ENCODE results near the gene DPP4. TPM values are rescaled to one million over a fixed set of nuclear protein-coding genes. Genes with fewer than 3 reads are reported as not detected.

Gene DPP4
- total RNA-seq, 1 experiment from 2014 or later = 2.8 TPM

DNA sequence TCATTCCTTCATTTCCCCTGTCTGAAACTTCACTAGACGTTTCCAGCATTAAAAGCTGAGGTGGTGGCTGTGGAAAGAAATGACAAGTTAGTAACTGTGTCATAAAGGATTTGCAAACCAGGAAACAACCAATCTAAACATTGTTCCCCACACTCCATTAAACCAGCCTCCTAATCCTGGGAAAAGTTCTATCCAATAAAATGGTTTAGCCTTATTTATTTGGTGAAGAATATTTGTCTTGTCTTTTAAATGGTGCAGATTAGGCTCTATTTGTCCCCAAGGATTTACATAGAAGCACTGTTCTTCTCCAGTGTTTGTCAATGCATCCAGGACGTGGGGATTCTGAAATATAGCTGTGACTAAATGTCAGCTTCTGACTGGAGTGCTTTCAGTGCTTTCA is 10.5 kb upstream of the DPP4 start:
- no peak overlapping the region for H3K23ac ChIP-seq (ENCODE audit: insufficient read length, low read depth, low read length)
- H3K4me3 Mint-ChIP-seq = no peak overlapping the region
- no peaks in the 10 kb centered on the region for H4K20me1 ChIP-seq (ENCODE audit: control insufficient read depth, insufficient read depth, insufficient read length)
- no peak overlapping the region for H3T11ph ChIP-seq (ENCODE audit: low read length)
- no peak overlapping the region for H3K4ac ChIP-seq (ENCODE audit: low read depth, low read length)
- H3K79me2 ChIP-seq (ENCODE audit: insufficient read depth, low read length) = no peaks in the 10 kb centered on the region
- H2BK5ac ChIP-seq (ENCODE audit: insufficient read length, low read length) = no peak overlapping the region
- H3K18ac ChIP-seq (ENCODE audit: insufficient read length, low read depth, low read length) = no peak overlapping the region
- no peaks in the 10 kb centered on the region for H3K27me3 ChIP-seq (ENCODE audit: insufficient read depth, low read length)
- H4K8ac ChIP-seq (replicated peaks; ENCODE audit: insufficient read length, low read depth, low read length) = no peak overlapping the region
- no CpG with 5 or more reads among the region's 2 CpGs for WGBS (ENCODE audit: extremely low coverage, insufficient read length, low lambda C conversion rate)
- no peak overlapping the region for H2BK20ac ChIP-seq (ENCODE audit: low read depth, low read length, poor library complexity, severe bottlenecking)
- H3K56ac ChIP-seq (ENCODE audit: insufficient read length, low read depth, low read length) = no peak overlapping the region
- no peaks in the 10 kb centered on the region for H3K27me3 Mint-ChIP-seq (ENCODE audit: low read depth)
- no peak overlapping the region for H2BK12ac ChIP-seq (ENCODE audit: insufficient read length, low read depth, low read length)
- TF ChIP-seq, protein P1, sequence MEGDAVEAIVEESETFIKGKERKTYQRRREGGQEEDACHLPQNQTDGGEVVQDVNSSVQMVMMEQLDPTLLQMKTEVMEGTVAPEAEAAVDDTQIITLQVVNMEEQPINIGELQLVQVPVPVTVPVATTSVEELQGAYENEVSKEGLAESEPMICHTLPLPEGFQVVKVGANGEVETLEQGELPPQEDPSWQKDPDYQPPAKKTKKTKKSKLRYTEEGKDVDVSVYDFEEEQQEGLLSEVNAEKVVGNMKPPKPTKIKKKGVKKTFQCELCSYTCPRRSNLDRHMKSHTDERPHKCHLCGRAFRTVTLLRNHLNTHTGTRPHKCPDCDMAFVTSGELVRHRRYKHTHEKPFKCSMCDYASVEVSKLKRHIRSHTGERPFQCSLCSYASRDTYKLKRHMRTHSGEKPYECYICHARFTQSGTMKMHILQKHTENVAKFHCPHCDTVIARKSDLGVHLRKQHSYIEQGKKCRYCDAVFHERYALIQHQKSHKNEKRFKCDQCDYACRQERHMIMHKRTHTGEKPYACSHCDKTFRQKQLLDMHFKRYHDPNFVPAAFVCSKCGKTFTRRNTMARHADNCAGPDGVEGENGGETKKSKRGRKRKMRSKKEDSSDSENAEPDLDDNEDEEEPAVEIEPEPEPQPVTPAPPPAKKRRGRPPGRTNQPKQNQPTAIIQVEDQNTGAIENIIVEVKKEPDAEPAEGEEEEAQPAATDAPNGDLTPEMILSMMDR (conservative IDR thresholded peaks at IDR 0.05) = no peak
- peaks cover 0 to 9% of the 10 kb centered on the region in 2 experiments for H3K4me1 Mint-ChIP-seq
- H3K36me3 Mint-ChIP-seq (ENCODE audit: insufficient read depth in 1 of 3, low read depth in 3 of 3) = peaks cover 4 to 5% (median 5%) of the 10 kb centered on the region in 3 experiments; a peak in 5 of 7 replicates
- H2BK15ac ChIP-seq (ENCODE audit: low read depth, low read length) = no peak overlapping the region
- no peak overlapping the region for H2AFZ ChIP-seq (ENCODE audit: low read length)
- no peaks in the 10 kb centered on the region for H3K23me2 ChIP-seq (ENCODE audit: insufficient read length, low read depth, low read length, poor library complexity, severe bottlenecking)
- H3K14ac ChIP-seq (ENCODE audit: insufficient read depth, low read length) = no peak overlapping the region
- no peak overlapping the region for H2AK5ac ChIP-seq (ENCODE audit: insufficient read length, low read length)
- H3K4me2 ChIP-seq (ENCODE audit: insufficient read depth, insufficient read length, low read length) = no peak overlapping the region
- H3K27ac Mint-ChIP-seq = no peak overlapping the region
- no peak overlapping the region for H4K5ac ChIP-seq (ENCODE audit: insufficient read length, low read depth, low read length)
- no peak overlapping the region for H3K27ac ChIP-seq (ENCODE audit: insufficient read length, low read depth, low read length)
- DNase-seq = no peak
- no peaks in the 10 kb centered on the region for H3K79me1 ChIP-seq (ENCODE audit: insufficient read depth, low read depth, low read length, poor library complexity, severe bottlenecking)
- no peak overlapping the region for H3K9ac ChIP-seq (ENCODE audit: extremely low read depth, insufficient read length, low read length)
- no peaks in the 10 kb centered on the region for H3K4me1 ChIP-seq (ENCODE audit: insufficient read depth, low read length)
- H3K9me3 ChIP-seq (ENCODE audit: control insufficient read depth, low read depth, low read length) = no peaks in the 10 kb centered on the region
- no peak overlapping the region for H2BK120ac ChIP-seq (ENCODE audit: low read depth, low read length, poor library complexity, severe bottlenecking)
- no peak overlapping the region for H4K91ac ChIP-seq (ENCODE audit: insufficient read length, low read depth, low read length)
- H3K9me3 Mint-ChIP-seq = peaks cover 7% of the 10 kb centered on the region in 2 experiments

All from H9 (cell line).